ENCODE results near the gene ZSCAN4.

ZSCAN4 gene

GRCh38 chr19:57686727-57687126 lies 18.0 kb downstream of the ZSCAN4 start:
- H3K4me3 ChIP-seq (ENCODE audit: insufficient read depth, low read length, poor library complexity, severe bottlenecking): no peak overlapping the region
- H3K79me2 ChIP-seq (ENCODE audit: insufficient read depth, low read length): peaks cover 92% of the 10 kb centered on the region
- H2AFZ ChIP-seq (ENCODE audit: low read depth, low read length, severe bottlenecking): no peak overlapping the region
- no peak overlapping the region for H3K4me2 ChIP-seq (ENCODE audit: low read depth, low read length, poor library complexity, severe bottlenecking)
- no peaks in the 10 kb centered on the region for H3F3A ChIP-seq (ENCODE audit: insufficient read depth)
- H3K9ac ChIP-seq (ENCODE audit: low read length): no peak overlapping the region
- no peaks in the 10 kb centered on the region for H3K27me3 ChIP-seq (ENCODE audit: low read length)
- H3K36me3 ChIP-seq (ENCODE audit: low read length): peaks cover 77% of the 10 kb centered on the region
- no peak overlapping the region for H3K27ac ChIP-seq (ENCODE audit: low read depth, low read length)
- TF ChIP-seq EZH2phosphoT487 (conservative IDR thresholded peaks at IDR 0.05; ENCODE audit: low read length): no peak
- no peak for TF ChIP-seq CTCF (IDR thresholded peaks at IDR 0.05; ENCODE audit: insufficient read depth, low read length, poor library complexity, severe bottlenecking)
- peaks cover 65% of the 10 kb centered on the region for H3K9me3 ChIP-seq (ENCODE audit: insufficient read depth, low read length)
- no peaks in the 10 kb centered on the region for H3K9me2 ChIP-seq (replicated peaks; ENCODE audit: insufficient read depth, low read length)
- H4K20me1 ChIP-seq (ENCODE audit: low read depth, low read length): no peaks in the 10 kb centered on the region

GRCh38 chr19:57687363-57688010 lies 18.8 kb downstream of the ZSCAN4 start:
- peaks cover 85% of the 10 kb centered on the region for H3K79me2 ChIP-seq (ENCODE audit: insufficient read depth, low read length)
- H3K36me3 ChIP-seq (ENCODE audit: low read length): peaks cover 77% of the 10 kb centered on the region

GRCh38 chr19:57688011-57688763 lies 19.5 kb downstream of the ZSCAN4 start:
- Histone ChIP-seq H3K4me3 (ENCODE audit: insufficient read depth, low read length, poor library complexity, severe bottlenecking) (no peak overlapping the region), H3K36me3 (ENCODE audit: low read length) (peaks cover 76% of the 10 kb centered on the region), H3K9ac (ENCODE audit: low read length) (no peak overlapping the region), H3F3A (ENCODE audit: insufficient read depth) (no peaks in the 10 kb centered on the region), H3K27ac (ENCODE audit: low read depth, low read length) (no peak overlapping the region), H4K20me1 (ENCODE audit: low read depth, low read length) (no peaks in the 10 kb centered on the region), H3K79me2 (ENCODE audit: insufficient read depth, low read length) (peaks cover 78% of the 10 kb centered on the region), H2AFZ (ENCODE audit: low read depth, low read length, severe bottlenecking) (no peak overlapping the region), H3K9me2 (replicated peaks; ENCODE audit: insufficient read depth, low read length) (no peaks in the 10 kb centered on the region), H3K4me2 (ENCODE audit: low read depth, low read length, poor library complexity, severe bottlenecking) (no peak overlapping the region), H3K27me3 (ENCODE audit: low read length) (no peaks in the 10 kb centered on the region), H3K9me3 (ENCODE audit: insufficient read depth, low read length) (peaks cover 63% of the 10 kb centered on the region)
- no peak for TF ChIP-seq EZH2phosphoT487 (conservative IDR thresholded peaks at IDR 0.05; ENCODE audit: low read length)
- no peak for TF ChIP-seq CTCF (IDR thresholded peaks at IDR 0.05; ENCODE audit: insufficient read depth, low read length, poor library complexity, severe bottlenecking)

More at GRCh38 chr19:57687363-57688010, 18.8 kb downstream of the ZSCAN4 start:
- no peak overlapping the region for H2AFZ ChIP-seq (ENCODE audit: low read depth, low read length, severe bottlenecking)
- no peak overlapping the region for H3K4me2 ChIP-seq (ENCODE audit: low read depth, low read length, poor library complexity, severe bottlenecking)
- no peaks in the 10 kb centered on the region for H3F3A ChIP-seq (ENCODE audit: insufficient read depth)
- H3K9ac ChIP-seq (ENCODE audit: low read length): no peak overlapping the region
- H3K9me3 ChIP-seq (ENCODE audit: insufficient read depth, low read length): peaks cover 65% of the 10 kb centered on the region
- H3K27me3 ChIP-seq (ENCODE audit: low read length): no peaks in the 10 kb centered on the region
- TF ChIP-seq CTCF (IDR thresholded peaks at IDR 0.05; ENCODE audit: insufficient read depth, low read length, poor library complexity, severe bottlenecking) (no peak), EZH2phosphoT487 (conservative IDR thresholded peaks at IDR 0.05; ENCODE audit: low read length) (no peak)
- no peak overlapping the region for H3K27ac ChIP-seq (ENCODE audit: low read depth, low read length)
- H3K4me3 ChIP-seq (ENCODE audit: insufficient read depth, low read length, poor library complexity, severe bottlenecking): no peak overlapping the region
- no peaks in the 10 kb centered on the region for H3K9me2 ChIP-seq (replicated peaks; ENCODE audit: insufficient read depth, low read length)
- H4K20me1 ChIP-seq (ENCODE audit: low read depth, low read length): no peaks in the 10 kb centered on the region
